Measurements from ENCODE around the gene KLHL2. TPM values are rescaled to one million over a fixed set of nuclear protein-coding genes. Genes with fewer than 3 reads are reported as not detected.

KLHL2 gene
- total and polyA plus RNA-seq, 9 of the 15 experiments (the other 6 are each of a cell fraction or from before 2014, with no cell fraction given): 2.5 to 11.3 (median 6.1) TPM

GRCh38 chr4:165308166-165308565 is 100.8 kb downstream of the KLHL2 start:
- POLR2A ChIA-PET: no interaction called here
- Histone ChIP-seq H3K36me3 (ENCODE audit: control insufficient read depth, insufficient read depth, low read length) (peaks cover 3% of the 10 kb centered on the region; the same call in 1 of the 3 replicates), H3K4me1 (replicated peaks in 1 of 2; ENCODE audit: control insufficient read depth in 2 of 2, insufficient read depth in 2 of 2, low read length in 2 of 2) (peaks cover 0 to 3% of the 10 kb centered on the region in 2 experiments; a peak in 2 of 5 replicates), H3K4me2 (ENCODE audit: insufficient read depth, low read length) (no peak overlapping the region), H3K27ac (ENCODE audit: extremely low read depth, low read depth, low read length) (no peak overlapping the region), H3K79me2 (ENCODE audit: control insufficient read depth, insufficient read depth, low read length) (no peaks in the 10 kb centered on the region), H3K9ac (ENCODE audit: insufficient read depth in 1 of 2, low read depth in 2 of 2, low read length in 2 of 2) (no peak overlapping the region), H3K9me1 (ENCODE audit: control insufficient read depth, insufficient read depth, low read length) (no peaks in the 10 kb centered on the region), H4K20me1 (replicated peaks; ENCODE audit: control insufficient read depth, insufficient read depth, low read length) (no peaks in the 10 kb centered on the region), H3K27me3 (ENCODE audit: control insufficient read depth in 2 of 2, insufficient read depth in 2 of 2, low read length in 2 of 2) (no peaks in the 10 kb centered on the region), H3K9me3 (replicated peaks; ENCODE audit: control insufficient read depth, insufficient read depth, low read depth, low read length) (no peaks in the 10 kb centered on the region), H3K4me3 (no peak overlapping the region), H2AFZ (ENCODE audit: low read depth, low read length) (no peak overlapping the region)
- ATAC-seq (no peak), DNase-seq (ENCODE audit: extremely low read depth in 1 of 4, low spot score in 3 of 4) (no peak), FAIRE-seq (no peak)
- intact Hi-C loops (cut with micrococcal nuclease): no loop called here
- TF ChIP-seq RBBP5 (IDR thresholded peaks at IDR 0.05; ENCODE audit: borderline replicate concordance, insufficient read depth, low read length, poor library complexity, severe bottlenecking) (no peak), ZNF507 (tag; conservative IDR thresholded peaks at IDR 0.05) (no peak), HOMEZ (CRISPR knock-in tag; IDR thresholded peaks at IDR 0.05) (no peak), GTF2A2 (tag; IDR thresholded peaks at IDR 0.05) (no peak), IFI16 (CRISPR knock-in tag; IDR thresholded peaks at IDR 0.05) (no peak), JUNB (CRISPR knock-in tag; conservative IDR thresholded peaks at IDR 0.05) (no peak), SFPQ (IDR thresholded peaks at IDR 0.05; ENCODE audit: low read depth, low read length) (no peak), SRSF1 (IDR thresholded peaks at IDR 0.05; ENCODE audit: low read depth, low read length) (no peak), LARP7 (IDR thresholded peaks at IDR 0.05) (no peak), HEY1 (CRISPR knock-in tag; IDR thresholded peaks at IDR 0.05; ENCODE audit: borderline replicate concordance) (no peak), ATF2 (CRISPR knock-in tag; IDR thresholded peaks at IDR 0.05) (no peak), PYGO2 (tag; IDR thresholded peaks at IDR 0.05) (no peak), PURB (CRISPR knock-in tag; IDR thresholded peaks at IDR 0.05; ENCODE audit: low read depth) (no peak)
- CTCF ChIA-PET (ENCODE audit: low intra/inter-chr PET ratio): no interaction called here
- 52% methylated on average over 1 of the region's 1 CpG for WGBS (ENCODE audit: insufficient coverage, low coverage, missing lambda C conversion rate)
- in situ Hi-C loops (cut with MboI): no loop called here
- BruUV-seq (replicated peaks): no TSS peak
